ENCODE results near the gene SEMA6A. TPM values are rescaled to one million over a fixed set of nuclear protein-coding genes. Genes with fewer than 3 reads are reported as not detected.

The SEMA6A gene
- total RNA-seq, 1 experiment from 2014 or later, result 53.3 TPM

- CTCF ChIA-PET, result no interaction called here
- Mint-ChIP-seq H3K27me3 (ENCODE audit: unreplicated experiment) (no peaks in the 10 kb centered on the region), H3K4me1 (ENCODE audit: low read depth, unreplicated experiment) (peaks cover 12% of the 10 kb centered on the region), H3K36me3 (ENCODE audit: insufficient read depth, unreplicated experiment) (peaks cover 16% of the 10 kb centered on the region), H3K27ac (ENCODE audit: unreplicated experiment) (no peak overlapping the region), H3K9me3 (ENCODE audit: low read depth, unreplicated experiment) (no peaks in the 10 kb centered on the region), H3K4me3 (ENCODE audit: low read depth, unreplicated experiment) (no peak overlapping the region)
- intact Hi-C loops (cut with micrococcal nuclease; ENCODE audit: unreplicated experiment), result no loop called here
- no TSS peak for BruUV-seq (replicated peaks)
- no peak for DNase-seq
- no peak for TF ChIP-seq CTCF (IDR thresholded peaks at IDR 0.05; ENCODE audit: unreplicated experiment)
Observed at GRCh38 chr5:116506488-116506887, 68.1 kb downstream of the SEMA6A start.

GRCh38 chr5:116504593-116505166 is 69.9 kb downstream of the SEMA6A start:
- TF ChIP-seq CTCF (IDR thresholded peaks at IDR 0.05; ENCODE audit: unreplicated experiment), result no peak
- Mint-ChIP-seq H3K36me3 (ENCODE audit: insufficient read depth, unreplicated experiment) (peaks cover 16% of the 10 kb centered on the region), H3K27ac (ENCODE audit: unreplicated experiment) (no peak overlapping the region), H3K9me3 (ENCODE audit: low read depth, unreplicated experiment) (no peaks in the 10 kb centered on the region), H3K4me1 (ENCODE audit: low read depth, unreplicated experiment) (peaks cover 7% of the 10 kb centered on the region), H3K4me3 (ENCODE audit: low read depth, unreplicated experiment) (no peak overlapping the region), H3K27me3 (ENCODE audit: unreplicated experiment) (no peaks in the 10 kb centered on the region)
- BruUV-seq (replicated peaks), result no TSS peak
- intact Hi-C loops (cut with micrococcal nuclease; ENCODE audit: unreplicated experiment), result no loop called here
- DNase-seq, result no peak
- CTCF ChIA-PET, result interaction anchor here (0.7 to 1.0 kb wide), 2 partner anchors 12 to 51 kb away, joined by 3 read pairs; no protein-coding TSS in a partner anchor

- no peak overlapping the region for H3K27ac Mint-ChIP-seq (ENCODE audit: unreplicated experiment)
- CTCF ChIA-PET, result no interaction called here
- no peaks in the 10 kb centered on the region for H3K27me3 Mint-ChIP-seq (ENCODE audit: unreplicated experiment)
- H3K9me3 Mint-ChIP-seq (ENCODE audit: low read depth, unreplicated experiment), result no peaks in the 10 kb centered on the region
- peaks cover 9% of the 10 kb centered on the region for H3K36me3 Mint-ChIP-seq (ENCODE audit: insufficient read depth, unreplicated experiment)
- no peaks in the 10 kb centered on the region for H3K4me1 Mint-ChIP-seq (ENCODE audit: low read depth, unreplicated experiment)
- intact Hi-C loops (cut with micrococcal nuclease; ENCODE audit: unreplicated experiment), result no loop called here
- no peak for DNase-seq
- TF ChIP-seq CTCF (IDR thresholded peaks at IDR 0.05; ENCODE audit: unreplicated experiment), result no peak
- BruUV-seq (replicated peaks), result no TSS peak
- H3K4me3 Mint-ChIP-seq (ENCODE audit: low read depth, unreplicated experiment), result no peak overlapping the region
Observed at GRCh38 chr5:116502616-116503015, 72.0 kb downstream of the SEMA6A start.

- CTCF ChIA-PET, result no interaction called here
- H3K36me3 Mint-ChIP-seq (ENCODE audit: insufficient read depth, unreplicated experiment), result peaks cover 9% of the 10 kb centered on the region
- no TSS peak for BruUV-seq (replicated peaks)
- H3K4me1 Mint-ChIP-seq (ENCODE audit: low read depth, unreplicated experiment), result no peaks in the 10 kb centered on the region
- H3K27ac Mint-ChIP-seq (ENCODE audit: unreplicated experiment), result no peak overlapping the region
- intact Hi-C loops (cut with micrococcal nuclease; ENCODE audit: unreplicated experiment), result no loop called here
- no peaks in the 10 kb centered on the region for H3K27me3 Mint-ChIP-seq (ENCODE audit: unreplicated experiment)
- TF ChIP-seq CTCF (IDR thresholded peaks at IDR 0.05; ENCODE audit: unreplicated experiment), result no peak
- no peak overlapping the region for H3K4me3 Mint-ChIP-seq (ENCODE audit: low read depth, unreplicated experiment)
- no peaks in the 10 kb centered on the region for H3K9me3 Mint-ChIP-seq (ENCODE audit: low read depth, unreplicated experiment)
- DNase-seq, result no peak
Observed at GRCh38 chr5:116502138-116502537, 72.5 kb downstream of the SEMA6A start.
